ENCODE data around the gene CNTN1.

CNTN1 gene

DNA sequence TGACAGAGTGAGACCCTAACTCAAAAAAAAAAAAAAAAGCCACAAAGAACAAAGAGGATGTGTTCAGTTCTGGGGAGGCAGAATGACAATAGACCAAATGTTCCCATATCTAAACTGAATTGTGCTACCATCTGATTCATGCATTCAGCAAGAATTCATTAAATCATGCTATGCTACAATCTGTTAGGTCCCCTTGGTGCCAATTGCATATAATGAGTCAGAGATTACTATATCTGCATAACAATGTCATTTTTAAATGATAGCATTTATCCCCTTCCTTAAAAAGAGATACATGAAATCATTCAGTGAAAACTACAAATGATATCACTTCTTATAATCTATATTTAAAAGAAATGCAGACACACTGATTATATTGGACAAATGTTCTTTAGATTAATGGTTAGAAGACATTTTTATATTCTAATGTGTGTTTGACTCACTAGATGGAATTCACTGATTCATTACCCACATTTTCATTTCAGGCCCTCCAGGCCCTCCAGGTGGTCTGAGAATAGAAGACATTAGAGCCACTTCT, 288.3 kb downstream of the CNTN1 start:
- DNase-seq = no peak

DNA sequence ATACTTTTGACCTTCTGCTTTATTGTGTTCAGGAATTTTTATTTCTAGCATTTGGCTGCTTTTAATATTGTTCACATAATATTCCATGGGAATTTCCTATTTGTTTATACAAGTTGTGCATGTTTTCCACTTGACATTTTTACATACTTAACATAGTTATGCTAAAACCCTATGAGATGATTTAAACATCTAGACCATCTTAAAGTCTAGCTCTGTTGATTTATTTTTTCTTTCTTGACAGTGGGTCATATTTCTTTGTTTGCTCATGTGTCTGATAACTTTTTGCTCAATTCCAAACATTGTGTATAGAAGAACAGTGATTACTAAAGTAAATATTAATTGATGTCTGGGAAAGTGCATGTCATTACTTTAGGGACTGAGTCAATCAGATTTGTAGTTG, 293.8 kb downstream of the CNTN1 start:
- no peak for DNase-seq

- no peak for DNase-seq
Observed at GRCh38 chr12:40988355-40988754, 296.1 kb downstream of the CNTN1 start.

DNA sequence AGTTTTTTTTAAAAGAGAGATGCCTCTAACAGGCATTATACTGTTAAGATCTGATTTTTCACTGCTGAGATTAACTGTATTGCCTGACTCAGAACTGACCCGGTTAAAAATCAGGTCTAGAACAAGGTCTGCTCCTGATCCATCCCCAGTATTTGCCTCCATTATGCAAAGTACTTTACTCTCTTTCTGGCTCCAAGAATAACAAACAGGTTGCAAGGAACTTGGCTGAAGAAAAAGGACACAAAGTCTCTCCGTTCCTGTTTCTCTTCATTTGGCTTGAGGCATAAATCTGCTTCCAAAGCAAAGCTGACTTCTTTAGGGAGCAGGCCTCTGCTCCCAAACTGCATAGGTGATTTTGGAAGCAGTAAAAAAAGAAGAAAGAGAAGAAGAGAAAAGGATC, 296.6 kb downstream of the CNTN1 start:
- DNase-seq = no peak

- DNase-seq = no peak
Observed at GRCh38 chr12:40989785-40990184, 297.5 kb downstream of the CNTN1 start.

- DNase-seq = no peak
Observed at GRCh38 chr12:40992158-40992557, 299.9 kb downstream of the CNTN1 start.

DNA sequence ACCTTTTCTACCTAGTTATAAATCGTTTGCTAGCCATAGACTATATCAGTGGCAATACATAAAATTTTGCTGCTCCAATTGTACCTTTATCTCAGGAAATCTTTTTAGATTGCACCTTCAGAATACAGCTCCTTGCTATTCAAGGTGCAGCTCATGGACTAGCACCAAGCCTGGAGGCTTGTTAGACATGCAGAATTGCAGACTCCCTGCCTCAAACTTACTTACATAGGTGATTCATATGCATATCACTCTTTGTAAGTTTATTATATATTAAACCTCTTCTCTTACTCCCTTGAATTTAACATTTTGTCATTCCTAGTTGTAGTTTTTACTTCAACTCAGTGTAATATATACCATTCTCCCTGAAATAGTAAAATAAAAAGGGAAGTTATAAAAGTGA, 300.4 kb downstream of the CNTN1 start:
- no peak for DNase-seq

DNA sequence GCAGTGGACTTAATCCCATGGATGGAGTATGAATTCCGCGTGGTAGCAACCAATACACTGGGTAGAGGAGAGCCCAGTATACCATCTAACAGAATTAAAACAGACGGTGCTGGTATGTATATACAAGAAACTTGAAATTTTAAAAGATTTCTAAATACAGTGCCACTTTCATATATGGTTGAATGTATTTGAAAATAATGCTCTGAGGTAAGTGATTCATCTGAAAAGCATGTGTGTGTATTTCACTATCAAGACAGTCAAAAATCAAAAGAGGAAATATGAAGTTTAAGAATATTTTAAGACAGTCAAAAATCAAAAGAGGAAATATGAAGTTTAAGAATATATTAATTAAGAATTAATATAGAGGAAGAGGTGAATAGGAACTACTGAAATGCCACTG, 300.9 kb downstream of the CNTN1 start:
- no peak for DNase-seq

- DNase-seq = no peak
Observed at GRCh38 chr12:40996091-40996490, 303.9 kb downstream of the CNTN1 start.

DNA sequence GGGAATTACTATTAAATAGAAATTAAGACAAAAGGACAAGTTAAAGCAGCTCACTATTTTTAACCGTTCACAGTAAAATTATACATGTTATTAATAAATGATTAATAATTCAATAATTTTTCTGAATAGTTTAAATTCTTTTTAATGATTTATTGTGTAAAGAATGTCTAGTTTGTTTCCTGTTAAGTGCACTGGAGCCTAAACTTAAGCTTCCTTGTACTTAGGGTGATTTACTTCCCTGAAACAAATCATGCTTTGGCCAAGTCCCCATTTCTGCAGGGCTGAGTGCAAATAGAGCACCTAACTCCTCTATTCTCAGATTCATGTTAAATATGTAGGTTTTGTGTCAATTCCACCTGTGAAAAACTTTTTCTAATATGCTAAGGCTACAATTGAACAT, 307.0 kb downstream of the CNTN1 start:
- no peak for DNase-seq

- DNase-seq = no peak
Observed at GRCh38 chr12:41008472-41008871, 316.2 kb downstream of the CNTN1 start.

DNA sequence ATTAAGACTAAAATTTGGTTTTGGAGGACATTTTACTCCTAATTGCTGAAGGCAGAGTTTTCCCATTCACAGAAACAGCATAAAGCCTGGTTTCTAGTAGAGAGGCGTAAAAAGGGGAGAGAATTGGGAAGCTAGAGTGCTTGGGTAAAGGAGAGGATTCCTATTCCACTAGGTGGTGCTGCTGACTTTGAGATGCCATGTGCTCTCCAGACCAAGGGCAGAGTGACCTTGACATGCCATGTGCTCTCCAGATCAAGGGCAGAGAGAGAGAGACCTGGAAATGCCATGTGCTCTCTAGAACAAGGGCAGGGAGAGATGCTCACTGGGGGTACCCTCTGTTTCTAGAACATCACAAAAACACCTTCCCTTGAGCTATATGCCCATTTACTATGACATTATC, 319.7 kb downstream of the CNTN1 start:
- DNase-seq = no peak

- DNase-seq = no peak
Observed at GRCh38 chr12:41013881-41014642, 321.8 kb downstream of the CNTN1 start.

DNA sequence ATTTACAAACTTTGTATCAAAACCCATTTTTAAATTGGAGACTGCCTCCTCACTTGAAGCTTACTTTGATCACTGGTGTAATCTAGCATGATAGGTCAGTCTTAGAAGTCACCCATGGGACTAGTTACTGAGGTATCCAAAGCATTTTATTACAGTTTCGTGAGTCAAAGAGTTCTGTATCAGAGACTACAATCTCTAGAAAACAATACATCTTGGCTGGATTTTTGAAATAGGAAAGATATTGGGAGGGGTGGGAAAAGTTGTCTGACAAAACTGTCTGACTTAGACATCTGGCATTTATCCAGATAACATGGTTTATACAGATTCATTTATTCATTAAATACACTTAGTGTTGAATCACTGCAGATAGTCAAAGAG, 322.4 kb downstream of the CNTN1 start:
- no peak for DNase-seq

GRCh38 chr12:41018010-41018409, 325.8 kb downstream of the CNTN1 start:
- DNase-seq = no peak

DNA sequence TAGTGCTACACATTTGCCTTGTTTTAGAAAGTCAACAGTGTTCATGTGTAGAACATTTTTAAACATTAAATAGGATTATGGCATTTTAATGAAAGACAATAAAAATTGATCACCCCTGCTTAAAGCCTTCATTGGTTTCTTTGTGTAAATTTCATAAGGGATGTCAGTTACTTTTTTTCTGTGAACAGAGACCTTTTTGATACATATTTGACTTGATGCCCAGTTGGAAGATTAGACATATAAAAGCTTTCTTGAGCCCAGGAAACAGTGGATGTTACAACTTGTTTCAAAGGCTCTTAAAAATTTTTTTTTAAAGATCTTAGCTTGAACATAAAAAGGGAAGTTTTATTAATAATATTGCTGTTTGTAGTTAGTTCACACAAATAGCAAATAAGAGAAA, 327.2 kb downstream of the CNTN1 start:
- no peak for DNase-seq

- DNase-seq = no peak
Observed at GRCh38 chr12:41023836-41024235, 331.6 kb downstream of the CNTN1 start.

DNA sequence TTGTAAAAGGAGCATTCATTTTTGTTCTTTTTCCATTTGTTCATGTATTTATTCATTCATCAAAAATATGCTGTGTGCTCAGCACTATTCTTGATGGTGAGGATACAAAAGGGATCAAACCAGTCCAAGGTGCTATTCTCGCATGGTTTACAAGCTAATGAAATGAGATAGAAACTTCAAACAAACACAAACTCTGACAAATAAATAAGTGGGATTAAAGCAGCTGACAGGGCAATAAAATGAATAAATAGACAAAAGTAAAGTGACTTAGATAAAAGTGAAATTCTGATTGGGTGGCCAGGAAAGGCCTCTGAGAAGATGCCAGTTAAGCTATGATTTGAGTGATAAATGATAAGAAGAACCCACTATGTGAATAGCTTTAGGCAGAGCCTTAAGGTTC, 333.9 kb downstream of the CNTN1 start:
- DNase-seq = no peak

- DNase-seq = no peak
Observed at GRCh38 chr12:41032386-41032785, 340.1 kb downstream of the CNTN1 start.

DNA sequence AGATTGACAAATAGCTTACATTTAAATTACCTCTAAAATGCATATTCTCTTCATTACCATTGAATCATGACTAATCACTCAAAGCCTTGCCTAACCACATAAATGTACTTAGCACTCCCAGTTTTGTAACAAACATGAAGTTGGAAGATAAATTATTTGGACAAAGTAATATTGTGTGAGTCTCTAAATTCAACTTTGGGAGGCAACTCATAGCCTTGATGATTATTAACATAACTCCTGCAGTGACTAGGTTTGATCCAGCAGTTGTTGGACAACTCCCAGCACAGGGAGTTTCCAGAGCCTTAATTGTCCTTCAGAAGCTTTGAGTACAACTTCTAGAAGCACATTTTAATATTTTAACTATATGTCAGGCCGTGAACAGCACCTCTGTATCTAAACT, 342.4 kb downstream of the CNTN1 start:
- DNase-seq = no peak

GRCh38 chr12:41039461-41039860, 347.2 kb downstream of the CNTN1 start:
- DNase-seq = no peak

DNA sequence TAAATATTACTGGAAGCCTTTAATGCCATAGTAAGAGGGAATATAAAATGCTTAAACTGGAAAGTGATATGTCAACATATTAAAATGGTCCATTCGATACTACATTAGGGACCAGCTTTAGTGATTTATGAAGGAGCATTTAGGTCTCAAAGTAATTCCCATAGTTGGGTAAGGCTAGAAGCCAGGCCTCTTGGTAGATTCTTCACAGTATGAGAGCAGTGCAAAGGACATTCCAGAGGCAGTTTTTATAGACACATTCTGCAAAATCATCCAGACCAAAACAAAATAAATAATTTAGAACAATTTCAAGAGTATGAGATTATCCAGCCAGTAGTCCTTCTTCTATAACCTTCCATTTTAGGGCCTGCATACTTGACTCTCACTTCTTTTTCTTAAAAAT, 353.3 kb downstream of the CNTN1 start:
- DNase-seq = no peak

DNA sequence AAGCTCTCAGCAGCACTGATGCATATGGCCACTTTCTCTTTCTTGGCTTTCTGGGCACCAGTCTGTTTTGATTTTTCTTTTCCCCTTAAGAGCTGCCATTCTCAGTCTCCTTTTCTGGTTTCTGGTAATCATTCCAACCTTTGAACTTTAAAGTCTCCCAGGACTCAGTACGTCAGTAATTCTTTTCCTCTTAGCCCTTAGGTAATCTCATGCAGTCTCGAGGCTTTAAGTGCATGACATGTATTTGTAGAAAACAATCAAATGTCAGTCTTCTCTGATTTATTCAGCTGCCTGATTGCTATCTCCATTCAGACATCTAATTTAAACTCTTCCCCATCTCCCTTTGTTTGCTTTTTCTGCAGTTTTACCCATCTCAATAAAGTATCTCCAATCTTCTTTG, 356.8 kb downstream of the CNTN1 start:
- no peak for DNase-seq

DNA sequence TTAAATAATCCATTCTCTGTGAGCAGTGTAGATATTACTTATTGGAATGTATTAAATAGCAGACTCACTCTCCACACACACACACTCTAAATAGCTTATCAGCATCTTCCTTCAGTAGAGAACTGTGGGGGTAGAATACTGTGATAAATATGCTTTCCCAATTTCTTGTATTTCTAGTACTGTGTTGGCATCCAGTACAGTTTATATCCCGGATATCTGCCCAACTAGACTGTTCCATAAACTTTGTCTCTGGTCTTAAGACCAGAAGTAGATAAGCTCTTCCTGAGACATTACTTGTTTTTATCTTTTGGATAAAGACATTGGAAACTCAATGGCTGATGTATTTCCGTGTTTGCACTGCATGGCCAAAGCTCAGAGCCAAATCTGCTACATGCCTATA, 359.7 kb downstream of the CNTN1 start:
- no peak for DNase-seq

GRCh38 chr12:41052441-41052840, 360.2 kb downstream of the CNTN1 start:
- DNase-seq = no peak
